C1 segment of cervical spinal cord (tissue), 14 donors: ENCODE data around the gene CLCA2.

Source experiments
- DNase-seq, 14 donors: peaks; one replicate each; lab custom pipeline; 2025; lab: John Stamatoyannopoulos, UW

Gene CLCA2

GRCh38 chr1:86423873-86424272 is at the start of gene CLCA2:
Gene CLCA2, plus strand, starts transcription at chr1:86424171. Its CDS starts 77 bp downstream, at chr1:86424248.
- no peak for DNase-seq

DNA sequence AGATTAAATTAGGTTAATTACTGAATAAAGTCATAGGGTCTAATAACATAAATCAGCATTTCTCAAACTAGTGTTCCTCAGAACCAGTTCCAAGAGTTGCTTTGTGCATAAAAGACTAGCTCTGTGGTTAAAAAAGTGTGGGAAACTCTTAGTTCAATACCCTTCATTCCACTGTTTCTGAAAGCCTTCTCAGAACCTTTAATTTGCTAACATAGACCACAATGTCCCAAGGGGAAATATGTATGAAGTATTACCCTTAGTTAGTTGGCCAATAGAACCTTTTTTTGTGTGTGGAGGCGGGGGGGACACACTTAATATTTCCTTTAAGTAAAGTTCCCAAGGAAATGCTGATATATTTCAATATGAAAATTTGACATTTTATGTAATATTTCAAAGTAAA is 48.3 kb upstream of the CLCA2 start:
- no peak for DNase-seq

DNA sequence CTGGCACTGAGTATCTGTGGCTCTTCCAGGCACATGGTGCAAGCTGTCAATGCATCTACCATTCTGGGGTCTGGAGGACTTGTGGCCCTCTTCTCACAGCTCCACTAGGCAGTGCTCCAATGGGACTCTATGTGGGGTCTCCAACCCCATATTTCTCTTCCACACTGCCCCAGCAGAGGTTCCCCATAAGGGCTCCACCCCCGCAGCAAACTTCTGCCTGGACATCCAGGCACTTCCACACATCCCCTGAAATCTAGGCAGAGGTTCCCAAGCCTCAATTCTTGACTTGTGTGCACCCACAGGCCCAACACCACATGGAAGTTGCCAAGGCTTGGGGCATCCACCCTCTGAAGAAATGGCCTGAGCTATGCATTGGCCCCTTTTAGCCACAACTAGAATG is 46.6 kb upstream of the CLCA2 start:
- no peak for DNase-seq

DNA sequence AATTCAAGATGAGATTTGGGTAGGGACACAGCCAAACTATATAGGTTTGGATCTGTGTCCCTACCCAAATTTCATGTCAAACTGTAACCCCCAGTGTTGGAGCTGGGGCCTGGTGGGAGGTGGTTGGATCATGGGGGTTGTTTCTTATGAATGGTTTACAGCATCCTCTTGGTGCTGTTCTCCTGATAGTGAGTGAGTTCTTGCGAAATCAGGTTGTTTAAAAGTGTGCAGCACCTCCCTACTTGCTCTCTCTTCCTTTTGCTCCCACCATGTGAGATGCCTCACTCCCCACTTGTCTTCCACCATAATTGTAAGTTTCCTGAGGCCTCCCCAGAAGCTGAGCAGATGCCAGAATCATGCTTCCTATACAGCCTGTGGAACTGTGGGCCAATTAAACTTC is 45.2 kb upstream of the CLCA2 start:
- DNase-seq = no peak

DNA sequence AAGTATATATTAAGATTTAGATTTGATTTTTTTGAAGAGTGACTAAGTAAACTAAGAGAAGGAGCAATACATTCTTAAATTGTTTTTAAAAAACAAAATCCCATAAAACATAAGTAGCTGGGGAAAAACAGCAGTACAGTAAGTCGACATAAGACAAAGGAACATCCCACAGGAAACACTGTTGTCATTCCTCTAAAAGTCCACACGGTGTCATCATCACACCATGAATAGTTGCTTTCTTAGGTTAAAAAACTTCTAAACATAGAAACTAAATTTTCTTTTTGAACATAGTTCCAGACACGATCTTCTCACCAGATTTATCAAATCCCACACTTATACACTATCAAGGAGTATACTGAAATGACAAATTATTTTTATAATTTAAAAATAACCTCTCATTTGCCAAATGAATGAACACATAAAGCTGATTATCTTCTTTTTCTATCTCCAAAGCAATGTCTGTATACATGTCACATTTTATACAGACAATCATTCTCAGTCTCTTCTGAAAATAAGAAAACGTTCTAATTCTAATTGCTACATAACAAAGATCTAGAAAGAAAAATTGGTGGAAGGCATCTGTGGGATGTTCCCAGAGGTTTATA is 43.6 kb upstream of the CLCA2 start:
- peak in 1 of 14 donors; percentile 6 for DNase-seq

- no peak for DNase-seq
Observed at GRCh38 chr1:86381223-86381622, 42.7 kb upstream of the CLCA2 start.

DNA sequence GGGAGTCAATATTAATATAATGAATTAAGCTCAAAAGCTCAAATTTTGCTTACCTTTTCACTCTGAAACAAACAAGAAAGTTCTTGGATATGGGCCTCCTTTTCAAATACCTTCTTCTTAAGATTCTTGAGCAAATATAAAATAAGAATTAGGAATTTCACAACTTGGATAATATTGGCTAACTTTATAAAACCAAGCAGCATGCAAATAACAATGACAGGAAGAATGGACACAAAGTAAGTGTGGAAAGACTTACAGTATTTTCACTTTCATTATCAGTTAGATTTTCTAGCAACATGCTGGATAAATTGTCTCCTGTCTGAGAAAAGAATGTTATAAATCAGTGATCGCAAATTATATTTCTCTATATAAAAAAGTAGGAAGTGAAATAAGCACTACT is 41.1 kb upstream of the CLCA2 start:
- DNase-seq = no peak

DNA sequence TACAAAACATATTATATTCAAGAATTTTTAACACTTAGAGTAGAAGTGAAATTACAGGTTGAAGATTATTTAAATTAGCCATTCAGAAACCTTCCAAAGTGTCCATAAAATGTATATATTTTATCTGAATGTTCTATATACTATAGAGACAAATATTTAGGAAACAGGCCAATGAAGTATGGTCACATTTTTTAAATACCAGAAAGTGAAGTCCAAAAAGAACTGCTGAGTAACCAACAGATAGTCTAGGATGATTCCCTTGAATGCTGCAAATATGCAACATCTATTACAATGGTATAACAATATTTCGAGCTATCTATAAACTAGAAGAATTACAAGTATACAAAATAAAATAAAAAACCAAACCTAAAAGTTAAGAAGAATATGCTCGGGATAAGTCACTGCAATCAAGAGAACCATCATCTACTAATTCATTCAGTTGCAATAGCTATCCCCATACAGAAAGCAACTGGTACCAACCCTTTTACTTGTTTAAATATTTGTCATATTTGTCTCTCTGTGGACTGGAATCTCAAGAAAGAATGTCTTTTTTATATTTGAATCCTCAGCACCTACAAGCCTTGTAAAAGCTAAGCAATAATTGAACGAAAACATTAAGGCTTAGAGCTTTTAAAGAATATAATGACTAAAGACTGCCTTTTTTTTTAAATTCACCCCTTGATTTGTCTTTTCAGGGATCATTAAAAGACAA is 35.9 kb upstream of the CLCA2 start:
- DNase-seq = no peak

GRCh38 chr1:86388777-86389176 is 35.2 kb upstream of the CLCA2 start:
- DNase-seq = no peak

DNA sequence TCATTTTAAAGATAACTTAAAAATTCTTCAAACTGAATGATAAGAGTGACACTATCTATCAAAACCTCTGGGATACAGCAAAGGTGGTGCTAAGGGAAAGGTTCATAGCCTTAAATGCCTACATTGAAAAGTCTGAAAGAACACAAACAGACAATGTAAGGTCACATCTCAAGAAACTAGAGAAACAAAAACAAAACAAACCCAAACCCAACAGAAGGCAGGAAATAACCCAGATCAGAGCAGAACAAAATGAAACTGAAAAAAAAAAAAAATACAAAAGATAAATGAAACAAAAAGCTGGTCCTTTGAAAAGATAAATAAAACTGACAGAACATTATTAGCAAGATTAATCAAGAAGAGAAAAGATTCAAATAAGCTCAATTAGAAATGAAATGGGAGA is 34.7 kb upstream of the CLCA2 start:
- no peak for DNase-seq

GRCh38 chr1:86394416-86394815 is 29.6 kb upstream of the CLCA2 start:
- DNase-seq = no peak

DNA sequence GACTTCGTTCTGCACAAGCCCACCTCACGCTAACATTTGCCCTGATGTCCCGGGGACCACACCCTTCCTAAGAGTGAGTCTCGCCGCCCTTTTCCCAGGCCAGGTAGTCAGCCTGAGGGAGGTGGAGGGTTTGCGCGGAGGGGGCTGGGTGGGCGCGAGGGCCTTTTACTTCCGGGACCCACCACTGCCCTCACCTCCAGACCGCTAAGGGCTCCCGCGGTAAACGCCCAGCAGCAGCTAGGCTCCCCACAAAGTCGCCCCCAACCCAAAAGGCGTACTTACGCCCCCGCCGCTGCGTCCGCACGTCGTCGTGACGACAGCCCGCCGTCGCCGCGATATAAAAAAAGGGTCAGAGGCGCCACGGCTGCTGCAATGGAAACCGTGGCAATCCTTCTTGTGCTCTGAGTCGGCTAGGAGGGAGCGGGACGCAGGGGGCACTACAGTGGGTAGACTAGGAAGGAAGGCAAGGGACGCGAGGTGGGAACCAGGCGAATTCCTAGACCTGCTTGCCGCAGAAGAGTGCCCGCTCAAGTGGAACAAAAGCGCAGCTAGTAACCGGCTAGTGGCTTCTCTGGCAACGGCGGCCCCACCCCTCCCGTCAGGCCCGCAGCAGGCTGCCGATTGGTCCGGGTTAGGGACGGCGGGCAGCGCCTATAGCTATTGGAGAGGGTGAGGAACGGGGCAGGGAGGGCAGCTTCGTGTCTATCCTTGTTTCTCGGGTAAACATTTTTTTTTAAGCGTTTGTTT is 28.0 kb upstream of the CLCA2 start, which contains the start of gene ODF2L:
Gene ODF2L (minus strand): TSS at position 573 of the 747 bp plus-strand sequence. CDS start 9,296 bp downstream, outside the sequence.
- DNase-seq = peak; percentile 41 to 95 (median 82)

GRCh38 chr1:86396498-86396890 is 27.5 kb upstream of the CLCA2 start:
- DNase-seq = no peak

- DNase-seq = no peak
Observed at GRCh38 chr1:86409416-86410021, 14.5 kb upstream of the CLCA2 start.

DNA sequence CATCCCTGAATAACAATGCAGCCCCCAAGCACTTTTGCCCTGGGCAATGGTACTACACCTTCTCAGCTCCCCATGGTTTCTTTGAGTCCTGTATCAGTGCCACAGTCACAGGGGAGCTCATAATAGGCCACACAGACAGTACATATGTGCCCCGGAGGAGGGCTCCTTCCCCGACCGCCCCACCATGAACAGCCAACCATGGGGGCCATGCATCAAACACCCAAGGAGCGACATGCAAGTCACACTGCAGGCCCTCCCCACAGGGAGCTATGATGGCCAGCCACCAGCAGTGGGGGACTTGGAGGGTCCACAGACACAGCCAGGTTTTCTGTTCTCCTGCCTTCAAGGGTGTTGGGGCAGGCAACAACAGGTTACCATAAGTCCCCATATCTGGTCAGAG is 13.1 kb upstream of the CLCA2 start:
- no peak for DNase-seq

DNA sequence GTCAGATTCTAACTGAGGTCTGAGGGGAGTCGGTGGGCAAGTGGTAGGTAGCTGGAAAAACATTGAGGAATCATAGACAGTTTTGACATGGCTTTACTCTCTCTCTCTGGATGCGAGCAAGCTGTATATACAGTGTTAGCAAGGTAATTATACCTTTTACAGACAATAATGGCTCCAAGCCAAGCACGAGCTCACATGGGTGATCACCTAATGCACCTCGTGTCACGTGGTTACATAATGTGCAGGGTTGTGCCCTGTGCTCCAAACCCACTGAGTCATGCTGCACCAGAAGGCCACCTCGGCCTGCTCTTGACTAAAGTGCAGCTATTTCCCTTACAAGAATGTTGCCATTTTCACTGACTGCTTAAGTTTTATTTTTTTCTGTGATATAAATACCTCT is 7.6 kb upstream of the CLCA2 start:
- DNase-seq = no peak

DNA sequence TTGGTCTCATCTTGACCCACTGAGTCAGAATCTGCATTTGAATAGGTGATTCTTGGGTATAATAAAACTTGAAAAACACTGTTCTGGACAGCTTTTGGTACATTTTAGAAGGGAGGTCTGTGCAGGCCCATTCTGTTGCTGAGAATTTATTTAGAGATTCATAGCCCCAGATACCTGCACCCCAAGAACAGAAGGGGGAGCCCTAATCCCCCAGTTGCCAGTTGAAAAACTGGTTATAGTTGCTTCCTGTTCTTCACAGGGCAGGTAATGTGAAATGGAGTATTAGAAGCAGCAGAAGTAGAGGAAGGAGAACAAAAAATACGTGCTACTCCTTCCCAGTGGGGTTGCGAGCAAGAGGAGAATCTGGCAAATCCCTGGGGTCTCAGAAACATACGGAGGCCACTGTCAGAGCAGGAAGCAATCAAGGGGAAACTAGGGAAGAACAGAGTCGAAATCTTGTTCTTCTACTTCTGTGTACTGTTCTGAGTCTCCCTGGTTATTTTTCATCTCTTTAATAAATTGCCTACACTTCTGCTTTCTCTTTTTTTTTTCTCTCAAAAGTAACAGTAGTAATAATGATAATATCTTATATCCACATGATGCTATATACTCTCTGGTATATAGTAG is 4.6 kb upstream of the CLCA2 start:
- peak in 2 of 14 donors; percentile 6 to 17 for DNase-seq

GRCh38 chr1:86421601-86422280 is 2.2 kb upstream of the CLCA2 start:
- DNase-seq = no peak

- DNase-seq = no peak
Observed at GRCh38 chr1:86423473-86423872, 498 bp upstream of the CLCA2 start.

GRCh38 chr1:86429122-86429725 is 5.3 kb downstream of the CLCA2 start:
- no peak for DNase-seq

DNA sequence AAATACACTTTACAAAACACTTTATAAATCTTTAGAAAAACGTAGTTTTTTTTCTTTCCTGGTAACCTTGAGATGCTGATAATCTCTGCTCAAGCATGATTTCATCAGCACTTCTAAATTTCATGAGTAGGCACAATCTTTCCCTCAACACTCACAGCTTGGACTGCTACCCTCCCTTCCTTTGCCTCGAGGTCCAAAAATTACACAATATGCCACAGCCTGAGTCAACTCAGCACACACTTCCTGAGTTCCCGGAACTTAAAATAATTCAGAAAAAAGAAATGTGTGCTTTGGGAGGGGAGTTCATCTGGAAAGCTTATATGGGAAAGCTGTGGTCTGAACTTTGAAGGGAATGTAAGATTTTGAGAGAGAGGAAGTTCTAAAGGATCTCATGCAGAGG is 5.9 kb downstream of the CLCA2 start:
- DNase-seq = peak in 4 of 14 donors; percentile 3 to 23 (median 12)
